GM12878 (cell line): ENCODE results near the gene HEPHL1. TPM values are rescaled to one million over a fixed set of nuclear protein-coding genes. Genes with fewer than 3 reads are reported as not detected.

Experiments
- ATAC-seq: fragments of 200-7000 bp; cut with Tn5 transposase; 3 replicates; pipeline ENCODE4 v1.9.1; 2020; ENCODE audit warnings: mild to moderate bottlenecking, moderate library complexity
- BruUV-seq: library from RNA; stranded (reverse); fragments of 400-500 nt; replicated peaks from 2 replicates; lab custom pipeline; 2021; lab: Mats Ljungman, UMichigan
- CTCF ChIA-PET: fragments of 300-600 bp; sonication (Branson Sonifier 250); formaldehyde crosslinking; extraction: SDS; loops from one replicate; lab custom pipeline; 2021; ENCODE audit warnings: inconsistent platforms; lab: Yijun Ruan, JAX
- POLR2A ChIA-PET: fragments of 350-600 bp; formaldehyde crosslinking; extraction: SDS; loops from one replicate; lab custom pipeline; 2021; ENCODE audit warnings: inconsistent platforms; lab: Charles Lee
- RAD21 ChIA-PET: fragments of 300-600 bp; sonication (Branson Sonifier 250); formaldehyde crosslinking; loops from one replicate; lab custom pipeline; 2023; ENCODE audit warnings: antibody characterized with exemption; ENCODE audit not compliant: unreplicated experiment; lab: Charles Lee
- SMC1A ChIA-PET: fragments of 300-600 bp; sonication (Branson Sonifier 250); formaldehyde crosslinking; loops from one replicate; lab custom pipeline; 2023; ENCODE audit not compliant: unreplicated experiment, uncharacterized antibody; lab: Charles Lee
- DNase-seq: peaks from one replicate; pipeline ENCODE4 v3.0.0-alpha.2; 2011; ENCODE audit warnings: low read depth, low spot score
- FAIRE-seq: peaks from 3 replicates; lab custom pipeline; 2011; peaks lifted over from hg19 to GRCh38; lab: Jason Lieb, UNC
- H2AFZ ChIP-seq: 2 replicates; pipeline ENCODE4 v1.6.0; 2011; ENCODE audit warnings: low read depth, low read length, control low read depth; ENCODE audit not compliant: control insufficient read depth
- H3K27ac ChIP-seq: 2 replicates; pipeline ENCODE4 v1.5.1; 2011; ENCODE audit warnings: control low read depth; ENCODE audit not compliant: control insufficient read depth, insufficient read depth
- H3K27me3 ChIP-seq, 2 experiments: replicated peaks in 1 of 2; 2 replicates each; pipeline versions ENCODE4 v1.6.0 to v1.6.1; 2011; ENCODE audit warnings: low read length in 1 of 2; ENCODE audit not compliant: control insufficient read depth in 2 of 2, insufficient read depth in 2 of 2
- H3K36me3 ChIP-seq, 2 experiments: 2 replicates each; pipeline ENCODE4 v1.5.1; 2011; ENCODE audit warnings: low read length in 1 of 2; ENCODE audit not compliant: control insufficient read depth in 2 of 2, insufficient read depth in 2 of 2
- H3K4me1 ChIP-seq: 2 replicates; pipeline ENCODE4 v1.6.1; 2011; ENCODE audit warnings: mild to moderate bottlenecking, low read length, moderate library complexity, mixed read lengths; ENCODE audit not compliant: control insufficient read depth, insufficient read depth
- H3K4me2 ChIP-seq: 2 replicates; pipeline ENCODE4 v1.6.0; 2011; ENCODE audit warnings: control low read depth; ENCODE audit not compliant: control insufficient read depth, insufficient read depth
- H3K4me3 ChIP-seq: fragments of 200-600 bp; sonication (generic); 2 replicates; pipeline ENCODE4 v1.5.1; 2016
- H3K79me2 ChIP-seq: 2 replicates; pipeline ENCODE4 v1.6.0; 2011; ENCODE audit warnings: low read length; ENCODE audit not compliant: control insufficient read depth, insufficient read depth
- H3K9ac ChIP-seq: 2 replicates; pipeline ENCODE4 v1.8.0; 2011; ENCODE audit warnings: low read length, control low read depth, mixed read lengths; ENCODE audit not compliant: control insufficient read depth, insufficient read depth
- H3K9me3 ChIP-seq: replicated peaks from 3 replicates; pipeline ENCODE4 v1.5.1; 2011; ENCODE audit warnings: mild to moderate bottlenecking, low read length; ENCODE audit not compliant: control insufficient read depth, insufficient read depth
- H4K20me1 ChIP-seq: 2 replicates; pipeline ENCODE4 v1.6.0; 2011; ENCODE audit not compliant: control insufficient read depth, insufficient read depth
- CBFB ChIP-seq: IDR thresholded peaks from 2 replicates; pipeline ENCODE4 v1.6.1; 2016; ENCODE audit warnings: antibody characterized with exemption, low read depth
- EED ChIP-seq: sonication (generic); IDR thresholded peaks from 2 replicates; pipeline ENCODE4 v1.6.1; 2016; ENCODE audit warnings: antibody characterized with exemption, low read depth
- EZH2 ChIP-seq: IDR thresholded peaks from 2 replicates; pipeline ENCODE4 v1.6.1; 2012; ENCODE audit warnings: low read depth, mild to moderate bottlenecking, control low read depth, inconsistent platforms, low read length, borderline replicate concordance; ENCODE audit not compliant: control insufficient read depth
- HDGF ChIP-seq: fragments of 450-650 bp; IDR thresholded peaks from 2 replicates; pipeline ENCODE4 v1.6.1; 2016; ENCODE audit warnings: antibody characterized with exemption
- MTA3 ChIP-seq: IDR thresholded peaks from 2 replicates; pipeline ENCODE4 v1.6.1; 2012; ENCODE audit warnings: low read length, inconsistent platforms, borderline replicate concordance
- NFYB ChIP-seq: IDR thresholded peaks from 2 replicates; pipeline ENCODE4 v1.6.1; 2011; ENCODE audit warnings: low read depth, mild to moderate bottlenecking, low read length, improper control_type of control experiment, moderate library complexity; ENCODE audit not compliant: insufficient read depth
- POU2F2 ChIP-seq: IDR thresholded peaks from 3 replicates; pipeline ENCODE4 v1.6.1; 2011; ENCODE audit warnings: low read depth, mild to moderate bottlenecking, low read length, borderline replicate concordance
- RUNX3 ChIP-seq: IDR thresholded peaks from 2 replicates; pipeline ENCODE4 v1.6.1; 2012; ENCODE audit warnings: low read length, inconsistent platforms
- SMAD5 ChIP-seq: IDR thresholded peaks from 2 replicates; pipeline ENCODE4 v1.6.1; 2016; ENCODE audit warnings: antibody characterized with exemption, low read depth
- TCF3 ChIP-seq: IDR thresholded peaks from 2 replicates; pipeline ENCODE4 v1.6.1; 2012; ENCODE audit warnings: low read depth, mild to moderate bottlenecking, low read length, borderline replicate concordance; ENCODE audit not compliant: insufficient read depth
- WGBS: methylation state at CpG from one replicate; pipeline ENCODE4 v1.1.6; 2016; ENCODE audit warnings: low lambda C conversion rate; ENCODE audit not compliant: insufficient replicate concordance, insufficient coverage; ENCODE audit errors: missing lambda C conversion rate; 5-methylcytosine and 5-hydroxymethylcytosine counted together
- in situ Hi-C: fragments of 300-500 bp; cut with MboI; formaldehyde crosslinking; loops from 9 replicates; pipeline ENCODE4 v1.14.3; 2018; ENCODE audit warnings: mixed read lengths
- intact Hi-C: fragments of 100-400 bp; cut with micrococcal nuclease; formaldehyde crosslinking; loops from one replicate; pipeline ENCODE4 v1.14.2; 2022; ENCODE audit not compliant: unreplicated experiment
- polyA plus RNA-seq, 11 experiments: library from polyadenylated mRNA; depleted of rRNA in 4 of 11; unstranded in 6 of 11; stranded (reverse) in 5 of 11; fragments of >200 nt; fragmentation: Nextera tagmentation in 4 of 11; fragmentation: Illumina TruSeq in 1 of 11; extraction: Ambion mirVana in 4 of 11; extraction: Trizol in 1 of 11; gene quantifications; 1 replicate in 1 of 11; 2 replicates in 10 of 11; pipeline versions ENCODE4 v1.2.1 to v1.2.3, GENCODE V29; 2011 to 2016; ENCODE audit warnings: inconsistent platforms in 2 of 11, missing spikeins in 2 of 11, low read depth in 1 of 11
- total RNA-seq, 4 experiments: library from RNA; depleted of rRNA in 3 of 4; stranded (reverse); fragments of >200 nt in 3 of 4; fragmentation: Illumina TruSeq in 1 of 4; extraction: Trizol in 1 of 4; gene quantifications; 2 replicates each; pipeline versions ENCODE4 v1.2.1 to v1.2.3, GENCODE V29; 2013 to 2021
- TF ChIP-seq, protein P1 (sequence below): IDR thresholded peaks from 2 replicates; pipeline ENCODE4 v1.6.1; 2012; ENCODE audit warnings: low read depth, low read length, improper control_type of control experiment
- TF ChIP-seq, protein P2 (sequence below): IDR thresholded peaks from 2 replicates; pipeline ENCODE4 v1.6.1; 2011; ENCODE audit warnings: mild to moderate bottlenecking, low read depth, low read length, moderate library complexity; ENCODE audit not compliant: insufficient replicate concordance
- TF ChIP-seq, protein P3 (sequence below): fragments of 450-650 bp; IDR thresholded peaks from 2 replicates; pipeline ENCODE4 v1.6.1; 2016; ENCODE audit warnings: mild to moderate bottlenecking, moderate library complexity, borderline replicate concordance

The HEPHL1 gene
- total and polyA plus RNA-seq, 10 of the 15 experiments (the other 5 are each of a cell fraction or from before 2014, with no cell fraction given), result 0.02 to 0.08 (median 0.05) TPM; not detected in 6

DNA sequence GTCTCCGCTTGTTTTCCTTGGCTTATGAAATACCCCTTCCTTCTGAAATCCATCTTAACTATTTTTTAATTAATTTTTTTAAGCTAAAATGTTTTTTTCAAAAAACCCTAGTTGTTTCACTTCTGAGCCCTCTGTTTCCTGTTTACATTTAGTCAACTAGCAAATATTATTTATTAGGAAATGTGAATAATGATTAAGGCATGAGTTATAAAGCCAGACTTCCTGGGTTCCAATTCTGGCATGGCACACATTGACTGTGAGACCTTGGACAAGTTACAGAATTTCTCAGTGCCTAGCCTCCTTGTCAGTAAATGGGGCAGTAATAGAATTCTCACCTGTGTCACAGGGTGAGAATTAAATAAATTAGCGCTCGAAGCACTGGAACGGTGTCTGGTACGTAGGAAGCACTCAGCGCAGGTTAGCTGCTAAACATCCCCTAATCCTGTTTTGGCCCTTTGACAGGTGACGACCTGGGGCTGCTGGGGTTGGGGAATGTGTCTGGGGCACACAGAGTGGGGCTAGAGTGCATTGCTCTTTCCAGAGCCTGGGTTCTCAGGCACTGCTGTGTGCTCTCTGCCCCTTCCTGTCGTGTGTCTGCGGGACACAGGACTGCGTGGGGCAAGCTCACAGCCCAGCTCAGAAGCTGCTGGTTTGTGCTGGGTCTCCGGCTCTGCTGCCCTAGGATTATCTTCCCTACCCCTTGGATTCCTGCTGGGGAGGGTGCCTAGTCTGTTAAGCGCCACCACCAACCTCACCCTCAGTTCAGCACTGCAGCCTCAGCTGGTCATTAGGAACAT lies 120.6 kb downstream of the HEPHL1 start (continued):
- TF ChIP-seq SMAD5, result no peak
- TF ChIP-seq HDGF, result no peak
- no peak for TF ChIP-seq CBFB
- no peak for TF ChIP-seq NFYB
- TF ChIP-seq, protein P1, sequence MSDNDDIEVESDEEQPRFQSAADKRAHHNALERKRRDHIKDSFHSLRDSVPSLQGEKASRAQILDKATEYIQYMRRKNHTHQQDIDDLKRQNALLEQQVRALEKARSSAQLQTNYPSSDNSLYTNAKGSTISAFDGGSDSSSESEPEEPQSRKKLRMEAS, result no peak
- TF ChIP-seq, protein P2, sequence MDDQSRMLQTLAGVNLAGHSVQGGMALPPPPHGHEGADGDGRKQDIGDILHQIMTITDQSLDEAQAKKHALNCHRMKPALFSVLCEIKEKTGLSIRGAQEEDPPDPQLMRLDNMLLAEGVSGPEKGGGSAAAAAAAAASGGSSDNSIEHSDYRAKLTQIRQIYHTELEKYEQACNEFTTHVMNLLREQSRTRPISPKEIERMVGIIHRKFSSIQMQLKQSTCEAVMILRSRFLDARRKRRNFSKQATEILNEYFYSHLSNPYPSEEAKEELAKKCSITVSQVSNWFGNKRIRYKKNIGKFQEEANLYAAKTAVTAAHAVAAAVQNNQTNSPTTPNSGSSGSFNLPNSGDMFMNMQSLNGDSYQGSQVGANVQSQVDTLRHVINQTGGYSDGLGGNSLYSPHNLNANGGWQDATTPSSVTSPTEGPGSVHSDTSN, result no peak
- TF ChIP-seq EZH2, result no peak

DNA sequence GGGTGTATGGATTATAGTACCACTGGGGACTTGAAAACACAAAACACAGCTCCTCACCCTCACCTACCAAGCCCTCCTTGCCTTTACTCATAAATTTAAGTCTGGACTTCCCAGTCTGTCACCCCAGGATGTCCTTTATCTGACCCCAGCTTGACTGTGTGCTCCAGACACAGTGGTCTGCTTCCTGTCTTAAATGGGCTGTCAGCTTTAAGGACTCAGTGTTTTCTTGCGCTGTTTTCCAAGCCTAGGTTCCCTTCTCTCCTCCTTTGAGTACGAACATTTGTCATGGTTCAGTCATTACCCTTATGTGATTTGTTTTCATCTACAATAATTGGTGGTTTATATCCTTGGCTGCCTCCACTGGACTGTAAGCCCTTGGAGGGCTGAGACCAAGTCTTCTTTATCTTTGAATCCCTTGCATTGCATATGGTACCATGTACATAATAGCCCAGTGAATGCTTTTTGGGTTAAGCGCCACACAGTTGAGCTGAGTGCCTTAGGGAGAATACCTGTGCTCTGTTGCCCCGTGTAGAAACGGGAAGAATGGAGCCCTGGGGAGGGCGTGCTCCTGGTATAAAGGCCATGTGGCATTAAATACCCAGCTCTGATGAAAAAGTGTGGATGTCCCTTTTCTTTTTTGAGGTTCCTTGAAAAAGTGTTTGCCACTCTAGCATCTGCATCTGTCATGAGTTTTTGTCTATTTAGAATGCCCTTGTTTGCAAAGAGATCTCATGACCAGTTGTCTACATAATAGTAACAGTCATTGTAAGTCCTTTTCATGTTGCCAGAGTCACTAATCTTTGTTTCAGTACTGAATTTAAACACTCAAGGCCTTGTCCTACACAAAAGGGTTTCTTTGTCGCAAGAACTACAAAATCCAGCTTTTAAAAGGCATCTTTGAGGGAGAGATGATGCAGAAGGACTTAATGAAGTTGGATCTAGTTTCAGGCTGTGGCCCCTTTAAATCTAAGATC lies 121.4 kb downstream of the HEPHL1 start:
- ChIA-PET CTCF (interaction anchor here (0.5 to 1.0 kb wide), 3 partner anchors 11 to 363 kb away, joined by 3 read pairs; no protein-coding TSS in a partner anchor), POLR2A (interaction anchor here (2.2 kb wide), 1 partner anchor 13 kb away, joined by 7 read pairs; no protein-coding TSS in a partner anchor), RAD21 (no interaction called here), SMC1A (interaction anchor here (0.7 to 1.5 kb wide), 3 partner anchors 13 to 467 kb away, joined by 3 to 4 read pairs (median 4); partner anchors contain the start of gene PANX1)
- Histone ChIP-seq H3K9ac (no peak overlapping the region), H3K27me3 (no peaks in the 10 kb centered on the region), H3K4me2 (no peak overlapping the region), H3K27ac (no peak overlapping the region), H2AFZ (no peak overlapping the region), H4K20me1 (no peaks in the 10 kb centered on the region), H3K4me1 (peaks cover 8% of the 10 kb centered on the region), H3K79me2 (peaks cover 38% of the 10 kb centered on the region), H3K9me3 (no peaks in the 10 kb centered on the region), H3K36me3 (no peaks in the 10 kb centered on the region), H3K4me3 (no peak overlapping the region)
- in situ Hi-C loops, result no loop called here
- ATAC-seq, result peak; percentile 39
- intact Hi-C loops, result no loop called here
- BruUV-seq, result no TSS peak
- no peak for FAIRE-seq
- 92% methylated on average over 7 of the region's 7 CpGs for WGBS
- no peak for DNase-seq
- TF ChIP-seq EED, result no peak
- TF ChIP-seq RUNX3, result no peak
- TF ChIP-seq TCF3, result no peak
- no peak for TF ChIP-seq MTA3
- TF ChIP-seq, protein P3, sequence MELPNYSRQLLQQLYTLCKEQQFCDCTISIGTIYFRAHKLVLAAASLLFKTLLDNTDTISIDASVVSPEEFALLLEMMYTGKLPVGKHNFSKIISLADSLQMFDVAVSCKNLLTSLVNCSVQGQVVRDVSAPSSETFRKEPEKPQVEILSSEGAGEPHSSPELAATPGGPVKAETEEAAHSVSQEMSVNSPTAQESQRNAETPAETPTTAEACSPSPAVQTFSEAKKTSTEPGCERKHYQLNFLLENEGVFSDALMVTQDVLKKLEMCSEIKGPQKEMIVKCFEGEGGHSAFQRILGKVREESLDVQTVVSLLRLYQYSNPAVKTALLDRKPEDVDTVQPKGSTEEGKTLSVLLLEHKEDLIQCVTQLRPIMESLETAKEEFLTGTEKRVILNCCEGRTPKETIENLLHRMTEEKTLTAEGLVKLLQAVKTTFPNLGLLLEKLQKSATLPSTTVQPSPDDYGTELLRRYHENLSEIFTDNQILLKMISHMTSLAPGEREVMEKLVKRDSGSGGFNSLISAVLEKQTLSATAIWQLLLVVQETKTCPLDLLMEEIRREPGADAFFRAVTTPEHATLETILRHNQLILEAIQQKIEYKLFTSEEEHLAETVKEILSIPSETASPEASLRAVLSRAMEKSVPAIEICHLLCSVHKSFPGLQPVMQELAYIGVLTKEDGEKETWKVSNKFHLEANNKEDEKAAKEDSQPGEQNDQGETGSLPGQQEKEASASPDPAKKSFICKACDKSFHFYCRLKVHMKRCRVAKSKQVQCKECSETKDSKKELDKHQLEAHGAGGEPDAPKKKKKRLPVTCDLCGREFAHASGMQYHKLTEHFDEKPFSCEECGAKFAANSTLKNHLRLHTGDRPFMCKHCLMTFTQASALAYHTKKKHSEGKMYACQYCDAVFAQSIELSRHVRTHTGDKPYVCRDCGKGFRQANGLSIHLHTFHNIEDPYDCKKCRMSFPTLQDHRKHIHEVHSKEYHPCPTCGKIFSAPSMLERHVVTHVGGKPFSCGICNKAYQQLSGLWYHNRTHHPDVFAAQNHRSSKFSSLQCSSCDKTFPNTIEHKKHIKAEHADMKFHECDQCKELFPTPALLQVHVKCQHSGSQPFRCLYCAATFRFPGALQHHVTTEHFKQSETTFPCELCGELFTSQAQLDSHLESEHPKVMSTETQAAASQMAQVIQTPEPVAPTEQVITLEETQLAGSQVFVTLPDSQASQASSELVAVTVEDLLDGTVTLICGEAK, result no peak
- no peak for TF ChIP-seq POU2F2
